K562 (cell line): Measurements from ENCODE around the gene HOXD12. TPM values are rescaled to one million over a fixed set of nuclear protein-coding genes. Genes with fewer than 3 reads are reported as not detected.

Source experiments
- ATAC-seq: fragments of 200-7000 bp; cut with Tn5 transposase; 3 replicates; pipeline ENCODE4 v1.9.1; 2020; ENCODE audit warnings: moderate library complexity
- BruUV-seq: library from RNA; stranded (reverse); fragments of 400-500 nt; replicated peaks from 2 replicates; lab custom pipeline; 2021; lab: Mats Ljungman, UMichigan
- CTCF ChIA-PET: fragments of 300-600 bp; formaldehyde crosslinking; extraction: SDS; loops from one replicate; lab custom pipeline; 2021; ENCODE audit warnings: low intra/inter-chr PET ratio; lab: Yijun Ruan, JAX
- POLR2A ChIA-PET: fragments of 300-600, 350-650 bp; sonication (Branson Sonifier 250); formaldehyde crosslinking; extraction: SDS; loops from one replicate; lab custom pipeline; 2021; ENCODE audit warnings: antibody characterized with exemption, inconsistent platforms; lab: Yijun Ruan, JAX
- DNase-seq, 4 experiments: peaks; one replicate each; pipeline versions ENCODE4 v3.0.0 to v3.0.0-alpha.2; 2011 to 2018; ENCODE audit warnings: low spot score in 3 of 4, mixed read lengths in 3 of 4; ENCODE audit errors: extremely low read depth in 1 of 4
- FAIRE-seq: peaks from 2 replicates; lab custom pipeline; 2011; peaks lifted over from hg19 to GRCh38; lab: Jason Lieb, UNC
- H2AFZ ChIP-seq: 2 replicates; pipeline ENCODE4 v1.6.0; 2011; ENCODE audit warnings: low read depth, low read length, control low read depth, inconsistent platforms
- H3K27ac ChIP-seq: fragments of 200-600 bp; 3 replicates; pipeline ENCODE4 v1.8.0; 2011; ENCODE audit warnings: low read depth, mild to moderate bottlenecking, control low read depth, inconsistent platforms, low read length, moderate library complexity, mixed read lengths; ENCODE audit errors: extremely low read depth
- H3K27me3 ChIP-seq, 2 experiments: fragments of 300-600 bp in 1 of 2; 2 replicates in 1 of 2; 3 replicates in 1 of 2; pipeline versions ENCODE4 v1.6.0 to v1.8.0; 2011; ENCODE audit warnings: inconsistent platforms in 2 of 2, low read length in 2 of 2, mild to moderate bottlenecking in 1 of 2, mixed read lengths in 1 of 2, moderate library complexity in 1 of 2; ENCODE audit not compliant: control insufficient read depth in 2 of 2, insufficient read depth in 2 of 2
- H3K36me3 ChIP-seq: fragments of 300-600 bp; 3 replicates; pipeline ENCODE4 v1.8.0; 2011; ENCODE audit warnings: mild to moderate bottlenecking, low read length, inconsistent platforms; ENCODE audit not compliant: control insufficient read depth, insufficient read depth
- H3K4me1 ChIP-seq, 2 experiments: fragments of 200-600 bp in 1 of 2; replicated peaks in 1 of 2; 2 replicates in 1 of 2; 3 replicates in 1 of 2; pipeline versions ENCODE4 v1.5.1 to v1.8.0; 2011; ENCODE audit warnings: inconsistent platforms in 2 of 2, low read length in 2 of 2, mild to moderate bottlenecking in 1 of 2, mixed read lengths in 1 of 2, moderate library complexity in 1 of 2; ENCODE audit not compliant: control insufficient read depth in 2 of 2, insufficient read depth in 2 of 2
- H3K4me2 ChIP-seq: 2 replicates; pipeline ENCODE4 v1.6.1; 2011; ENCODE audit warnings: low read length, control low read depth, inconsistent platforms, mixed read lengths; ENCODE audit not compliant: insufficient read depth
- H3K4me3 ChIP-seq: fragments of 200-600 bp; sonication (generic), shearing (Covaris generic); 2 replicates; pipeline ENCODE4 v1.5.1; 2016; ENCODE audit warnings: control low read depth, inconsistent platforms
- H3K79me2 ChIP-seq: fragments of 200-600 bp; 3 replicates; pipeline ENCODE4 v1.8.0; 2011; ENCODE audit warnings: low read length, inconsistent platforms; ENCODE audit not compliant: control insufficient read depth, insufficient read depth
- H3K9ac ChIP-seq, 2 experiments: 2 replicates each; pipeline versions ENCODE4 v1.6.0 to v1.6.1; 2011; ENCODE audit warnings: low read depth in 2 of 2, low read length in 2 of 2, control low read depth in 1 of 2, inconsistent platforms in 1 of 2, mild to moderate bottlenecking in 1 of 2, mixed read lengths in 1 of 2; ENCODE audit not compliant: insufficient read depth in 1 of 2
- H3K9me1 ChIP-seq: one replicate; pipeline ENCODE4 v1.6.0; 2011; ENCODE audit warnings: inconsistent platforms, mild to moderate bottlenecking, low read length, moderate library complexity; ENCODE audit not compliant: control insufficient read depth, insufficient read depth
- H3K9me3 ChIP-seq: replicated peaks from 2 replicates; pipeline ENCODE4 v1.5.1; 2011; ENCODE audit warnings: low read depth, low read length, inconsistent platforms; ENCODE audit not compliant: control insufficient read depth, insufficient read depth
- H4K20me1 ChIP-seq: replicated peaks from 2 replicates; pipeline ENCODE4 v1.6.1; 2011; ENCODE audit warnings: low read length, inconsistent platforms, mixed read lengths; ENCODE audit not compliant: control insufficient read depth, insufficient read depth
- CHD2 ChIP-seq: IDR thresholded peaks from 2 replicates; pipeline ENCODE4 v1.6.1; 2011; ENCODE audit warnings: low read depth, low read length
- CREBBP ChIP-seq: IDR thresholded peaks from one replicate; pipeline ENCODE4 v1.6.1; 2012; ENCODE audit warnings: low read depth, mild to moderate bottlenecking, control low read depth, inconsistent platforms, low read length
- PHF20 ChIP-seq: fragments of 450-650 bp; IDR thresholded peaks from 2 replicates; pipeline ENCODE4 v1.6.1; 2018; ENCODE audit not compliant: partially characterized antibody
- SP2 ChIP-seq: IDR thresholded peaks from 2 replicates; pipeline ENCODE4 v1.6.1; 2011; ENCODE audit warnings: mild to moderate bottlenecking, low read depth, low read length, moderate library complexity; ENCODE audit not compliant: poor library complexity, severe bottlenecking; ENCODE audit errors: extremely low read depth
- SPI1 ChIP-seq: IDR thresholded peaks from 2 replicates; pipeline ENCODE4 v1.6.1; 2011; ENCODE audit warnings: low read depth, low read length, control low read depth, borderline replicate concordance
- ZBTB43 ChIP-seq: sonication (generic); formaldehyde crosslinking; IDR thresholded peaks from 2 replicates; pipeline ENCODE4 v1.8.0; 2023; ENCODE audit warnings: mild to moderate bottlenecking, missing genetic modification reagents
- WGBS: fragments of 100-300 bp; shearing (Covaris generic); methylation state at CpG from one replicate; pipeline ENCODE4 v1.1.6; 2016; ENCODE audit warnings: low coverage, mixed read lengths; ENCODE audit not compliant: insufficient coverage; ENCODE audit errors: missing lambda C conversion rate; 5-methylcytosine and 5-hydroxymethylcytosine counted together
- in situ Hi-C: fragments of 300-500 bp; cut with MboI; formaldehyde crosslinking; loops from 4 replicates; pipeline ENCODE4 v1.15.0; 2018; ENCODE audit warnings: inconsistent platforms, mixed read lengths
- intact Hi-C: fragments of 100-400 bp; cut with micrococcal nuclease; formaldehyde crosslinking; loops from 2 replicates; pipeline ENCODE4 v1.14.2; 2022
- polyA plus RNA-seq, 8 experiments: library from polyadenylated mRNA; depleted of rRNA in 4 of 8; stranded (reverse) in 5 of 8; unstranded in 3 of 8; fragments of >200 nt; fragmentation: Nextera tagmentation in 2 of 8; fragmentation: Illumina TruSeq in 1 of 8; extraction: Ambion mirVana in 2 of 8; extraction: Trizol in 1 of 8; gene quantifications; 2 replicates each; pipeline versions ENCODE4 v1.2.1 to v1.2.3, GENCODE V29; 2011 to 2014; ENCODE audit warnings: inconsistent platforms in 1 of 8, missing spikeins in 1 of 8
- total RNA-seq, 7 experiments: library from RNA; depleted of rRNA in 6 of 7; stranded (reverse); fragments of >200 nt in 6 of 7; fragmentation: Illumina TruSeq in 2 of 7; extraction: Trizol in 2 of 7; gene quantifications; 2 replicates each; pipeline versions ENCODE4 v1.2.1 to v1.2.3, GENCODE V29; 2011 to 2021; ENCODE audit warnings: low replicate concordance in 1 of 7

The HOXD12 gene
- total and polyA plus RNA-seq, 9 of the 15 experiments (the other 6 are each of a cell fraction or from before 2014, with no cell fraction given): not detected

GRCh38 chr2:176125772-176126054 lies 26.1 kb downstream of the HOXD12 start:
- Histone ChIP-seq H3K9ac (no peak overlapping the region), H4K20me1 (0 out of 2 replicates have a peak, but pooled peaks cover 8% of the 10 kb centered on the region), H3K79me2 (no peaks in the 10 kb centered on the region), H3K4me1 (peaks cover 0 to 40% of the 10 kb centered on the region in 2 experiments; a peak in 2 of 5 replicates), H3K4me3 (no peak overlapping the region), H3K4me2 (no peak overlapping the region), H3K36me3 (no peaks in the 10 kb centered on the region), H3K9me3 (no peaks in the 10 kb centered on the region), H3K27ac (no peak overlapping the region), H2AFZ (no peak overlapping the region), H3K9me1 (no peaks in the 10 kb centered on the region), H3K27me3 (peaks cover 69 to 80% of the 10 kb centered on the region in 2 experiments)
- FAIRE-seq (no peak), ATAC-seq (no peak), DNase-seq (no peak)
- WGBS: under 1% methylated on average over 6 of the region's 6 CpGs
- intact Hi-C loops (loop anchor here (2.0 to 5.0 kb wide), 4 partner anchors 427 to 1021 kb away; no protein-coding TSS in a partner anchor), in situ Hi-C loops (loop anchor here (5.0 to 25.0 kb wide), 4 partner anchors 512 to 1637 kb away; no protein-coding TSS in a partner anchor)
- POLR2A ChIA-PET: interaction anchor here (0.6 to 1.5 kb wide), 2 partner anchors 325 to 528 kb away, joined by 3 to 5 read pairs; no protein-coding TSS in a partner anchor
- CTCF ChIA-PET: no interaction called here
- TF ChIP-seq CREBBP (no peak), SPI1 (peak; percentile 38; the same call in 1 of the 2 replicates), ZBTB43 (no peak), CHD2 (no peak), PHF20 (no peak), SP2 (no peak)
- BruUV-seq: no TSS peak
